Neural progenitor cell (in vitro differentiated cells): ENCODE measurements around the gene DELE1. TPM values are rescaled to one million over a fixed set of nuclear protein-coding genes. Genes with fewer than 3 reads are reported as not detected.

Experiments used
- DNase-seq: peaks from one replicate; pipeline ENCODE4 v3.0.0-alpha.2; 2016; ENCODE audit warnings: low spot score
- H2AFZ ChIP-seq: fragments of 200-600 bp; sonication (generic); replicated peaks from 2 replicates; pipeline ENCODE4 v1.6.1; 2016; ENCODE audit warnings: antibody characterized with exemption
- H3F3A ChIP-seq: fragments of 200-600 bp; sonication (generic); 2 replicates; pipeline ENCODE4 v1.6.1; 2016; ENCODE audit warnings: antibody characterized with exemption, low read depth
- H3K27ac ChIP-seq: fragments of 200-600 bp; sonication (generic); 2 replicates; pipeline ENCODE4 v1.5.1; 2016; ENCODE audit warnings: mild to moderate bottlenecking
- H3K27me3 ChIP-seq: fragments of 200-600 bp; sonication (generic); 2 replicates; pipeline ENCODE4 v1.6.1; 2016; ENCODE audit warnings: mild to moderate bottlenecking, moderate library complexity
- H3K36me3 ChIP-seq: fragments of 200-600 bp; sonication (generic); 2 replicates; pipeline ENCODE4 v1.5.1; 2016
- H3K4me1 ChIP-seq: fragments of 200-600 bp; sonication (generic); 2 replicates; pipeline ENCODE4 v1.6.1; 2016; ENCODE audit warnings: mixed run types
- H3K4me2 ChIP-seq: fragments of 200-600 bp; sonication (generic); 2 replicates; pipeline ENCODE4 v1.6.1; 2016
- H3K4me3 ChIP-seq: fragments of 200-600 bp; sonication (generic); 2 replicates; pipeline ENCODE4 v1.5.1; 2016
- H3K79me2 ChIP-seq: fragments of 200-600 bp; sonication (generic); 2 replicates; pipeline ENCODE4 v1.6.1; 2016; ENCODE audit warnings: low read depth
- H3K9ac ChIP-seq: fragments of 200-600 bp; sonication (generic); 2 replicates; pipeline ENCODE4 v1.6.1; 2016
- H3K9me3 ChIP-seq: fragments of 200-600 bp; sonication (generic); 2 replicates; pipeline ENCODE4 v1.5.1; 2016; ENCODE audit warnings: low read depth
- H4K20me1 ChIP-seq: fragments of 200-600 bp; sonication (generic); 2 replicates; pipeline ENCODE4 v1.6.1; 2016; ENCODE audit warnings: low read depth
- H3K27ac Mint-ChIP-seq: 3 replicates; pipeline ENCODE4 v1.8.0; 2021; ENCODE audit warnings: mixed read lengths
- H3K27me3 Mint-ChIP-seq: 2 replicates; pipeline ENCODE4 v1.8.0; 2022; ENCODE audit warnings: low read depth, mild to moderate bottlenecking, inconsistent platforms, moderate library complexity, mixed read lengths; ENCODE audit not compliant: insufficient read depth
- H3K36me3 Mint-ChIP-seq: 3 replicates; pipeline ENCODE4 v1.8.0; 2021; ENCODE audit warnings: mixed read lengths
- H3K4me1 Mint-ChIP-seq: 3 replicates; pipeline ENCODE4 v1.8.0; 2021; ENCODE audit warnings: mixed read lengths
- H3K4me3 Mint-ChIP-seq: 3 replicates; pipeline ENCODE4 v1.8.0; 2021; ENCODE audit warnings: mild to moderate bottlenecking, moderate library complexity, mixed read lengths
- H3K9me3 Mint-ChIP-seq: 3 replicates; pipeline ENCODE4 v1.8.0; 2020; ENCODE audit warnings: mixed read lengths
- EZH2 ChIP-seq: fragments of 200-600 bp; sonication (generic); IDR thresholded peaks from 2 replicates; pipeline ENCODE4 v1.6.1; 2017; ENCODE audit warnings: antibody characterized with exemption, mild to moderate bottlenecking, moderate library complexity
- EZH2phosphoT487 ChIP-seq: fragments of 200-600 bp; sonication (generic); IDR thresholded peaks from 2 replicates; pipeline ENCODE4 v1.6.1; 2017; ENCODE audit warnings: antibody characterized with exemption
- total RNA-seq: library from RNA; depleted of rRNA; stranded (reverse); fragments of >200 nt; gene quantifications from 2 replicates; pipeline ENCODE4 v1.2.3, GENCODE V29; 2015; ENCODE audit warnings: low replicate concordance
- TF ChIP-seq, protein P1 (sequence below): fragments of 200-600 bp; sonication (generic); IDR thresholded peaks from 2 replicates; pipeline ENCODE4 v1.5.1; 2017; ENCODE audit warnings: antibody characterized with exemption, mild to moderate bottlenecking

Gene DELE1
- total RNA-seq, 1 donor from 2014 or later = 47.7 TPM

DNA sequence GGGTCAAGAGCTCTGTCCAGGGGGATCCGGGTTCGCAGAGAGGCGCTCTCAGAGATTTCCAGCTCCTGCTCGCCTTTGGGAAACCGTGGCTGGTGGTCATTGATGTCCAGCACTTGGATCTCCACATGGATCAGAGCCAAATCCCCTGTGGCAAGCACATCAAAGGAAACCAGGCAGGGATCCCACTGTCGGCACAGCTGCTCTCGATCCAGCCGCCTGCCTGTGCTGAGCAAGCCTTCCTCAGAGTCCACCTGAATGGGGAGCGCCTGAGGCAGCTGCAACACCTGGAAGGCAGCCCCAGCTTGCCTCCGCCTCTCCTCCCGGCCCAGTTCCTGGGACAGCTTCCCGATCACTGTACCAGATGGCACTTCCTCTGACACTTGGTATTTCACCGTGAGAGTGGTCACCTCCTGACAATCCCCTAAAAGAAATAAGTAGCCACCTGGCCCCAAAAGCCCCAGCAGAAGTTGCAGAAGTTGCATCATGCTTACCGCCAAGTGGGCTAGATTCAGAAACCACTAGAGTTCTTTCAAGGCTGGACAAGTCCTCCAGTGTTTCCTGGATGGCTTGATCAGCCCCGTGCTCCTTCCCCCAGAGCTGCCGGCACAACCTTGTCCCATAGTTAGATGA lies 33.8 kb downstream of the DELE1 start:
- Histone ChIP-seq H3K4me3 (no peak overlapping the region), H3K9me3 (no peaks in the 10 kb centered on the region), H3K79me2 (no peaks in the 10 kb centered on the region), H2AFZ (no peak overlapping the region), H3K27ac (no peak overlapping the region), H4K20me1 (no peaks in the 10 kb centered on the region), H3K4me1 (peaks cover 5% of the 10 kb centered on the region), H3K27me3 (no peaks in the 10 kb centered on the region), H3K9ac (no peak overlapping the region), H3K4me2 (no peak overlapping the region), H3F3A (no peaks in the 10 kb centered on the region), H3K36me3 (no peaks in the 10 kb centered on the region)
- Mint-ChIP-seq H3K27ac (no peak overlapping the region), H3K27me3 (peaks cover 6% of the 10 kb centered on the region), H3K4me1 (peaks cover 32% of the 10 kb centered on the region), H3K4me3 (peak overlapping the region; percentile 30), H3K9me3 (no peaks in the 10 kb centered on the region), H3K36me3 (no peaks in the 10 kb centered on the region)
- TF ChIP-seq EZH2phosphoT487 (no peak), EZH2 (no peak)
- TF ChIP-seq, protein P1, sequence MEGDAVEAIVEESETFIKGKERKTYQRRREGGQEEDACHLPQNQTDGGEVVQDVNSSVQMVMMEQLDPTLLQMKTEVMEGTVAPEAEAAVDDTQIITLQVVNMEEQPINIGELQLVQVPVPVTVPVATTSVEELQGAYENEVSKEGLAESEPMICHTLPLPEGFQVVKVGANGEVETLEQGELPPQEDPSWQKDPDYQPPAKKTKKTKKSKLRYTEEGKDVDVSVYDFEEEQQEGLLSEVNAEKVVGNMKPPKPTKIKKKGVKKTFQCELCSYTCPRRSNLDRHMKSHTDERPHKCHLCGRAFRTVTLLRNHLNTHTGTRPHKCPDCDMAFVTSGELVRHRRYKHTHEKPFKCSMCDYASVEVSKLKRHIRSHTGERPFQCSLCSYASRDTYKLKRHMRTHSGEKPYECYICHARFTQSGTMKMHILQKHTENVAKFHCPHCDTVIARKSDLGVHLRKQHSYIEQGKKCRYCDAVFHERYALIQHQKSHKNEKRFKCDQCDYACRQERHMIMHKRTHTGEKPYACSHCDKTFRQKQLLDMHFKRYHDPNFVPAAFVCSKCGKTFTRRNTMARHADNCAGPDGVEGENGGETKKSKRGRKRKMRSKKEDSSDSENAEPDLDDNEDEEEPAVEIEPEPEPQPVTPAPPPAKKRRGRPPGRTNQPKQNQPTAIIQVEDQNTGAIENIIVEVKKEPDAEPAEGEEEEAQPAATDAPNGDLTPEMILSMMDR = no peak
- no peak for DNase-seq

- TF ChIP-seq, protein P1 = no peak
- no peak for TF ChIP-seq EZH2
- H3K9ac ChIP-seq = no peak within 1 kb of the TSS
- peak within 1 kb of the TSS; percentile 57 for H3K27ac Mint-ChIP-seq
- no peaks in the 10 kb centered on the region for H3K36me3 ChIP-seq
- peaks cover 32% of the 10 kb centered on the region for H3K4me1 Mint-ChIP-seq
- DNase-seq = no peak
- H3K4me3 ChIP-seq = no peak within 1 kb of the TSS
- no peaks in the 10 kb centered on the region for H3K79me2 ChIP-seq
- no peaks in the 10 kb centered on the region for H3K9me3 Mint-ChIP-seq
- H4K20me1 ChIP-seq = no peaks in the 10 kb centered on the region
- H3F3A ChIP-seq = no peaks in the 10 kb centered on the region
- H3K4me1 ChIP-seq = peaks cover 5% of the 10 kb centered on the region
- H3K9me3 ChIP-seq = no peaks in the 10 kb centered on the region
- no peak within 1 kb of the TSS for H2AFZ ChIP-seq
- no peak within 1 kb of the TSS for H3K27ac ChIP-seq
- no peaks in the 10 kb centered on the region for H3K27me3 ChIP-seq
- H3K36me3 Mint-ChIP-seq = no peaks in the 10 kb centered on the region
- H3K27me3 Mint-ChIP-seq = peaks cover 6% of the 10 kb centered on the region
- peak within 1 kb of the TSS; percentile 30 for H3K4me3 Mint-ChIP-seq
- H3K4me2 ChIP-seq = no peak within 1 kb of the TSS
These were observed 34.4 kb downstream of the DELE1 start, which contains the start of gene PCDH12 for GRCh38 chr5:141958113-141958512. Gene PCDH12, minus strand, starts transcription at chr5:141958202. Its CDS starts 351 bp downstream, at chr5:141957851.

- Mint-ChIP-seq H3K27me3 (peaks cover 4% of the 10 kb centered on the region), H3K4me3 (no peak overlapping the region), H3K36me3 (no peaks in the 10 kb centered on the region), H3K9me3 (no peaks in the 10 kb centered on the region), H3K4me1 (peaks cover 32% of the 10 kb centered on the region), H3K27ac (peak overlapping the region; percentile 57)
- no peaks in the 10 kb centered on the region for H3K79me2 ChIP-seq
- no peak for TF ChIP-seq EZH2phosphoT487
- TF ChIP-seq, protein P1 = no peak
- H3K4me3 ChIP-seq = no peak overlapping the region
- H4K20me1 ChIP-seq = no peaks in the 10 kb centered on the region
- H2AFZ ChIP-seq = no peak overlapping the region
- H3K36me3 ChIP-seq = no peaks in the 10 kb centered on the region
- no peak overlapping the region for H3K27ac ChIP-seq
- no peaks in the 10 kb centered on the region for H3K9me3 ChIP-seq
- no peaks in the 10 kb centered on the region for H3K27me3 ChIP-seq
- no peak overlapping the region for H3K9ac ChIP-seq
- H3K4me1 ChIP-seq = peaks cover 5% of the 10 kb centered on the region
- H3K4me2 ChIP-seq = no peak overlapping the region
- no peaks in the 10 kb centered on the region for H3F3A ChIP-seq
- DNase-seq = no peak
These were observed 35.0 kb downstream of the DELE1 start for GRCh38 chr5:141958546-141959172.
